CD4-positive, alpha-beta T cell (primary cell): ENCODE data around the gene HLCS. TPM values are rescaled to one million over a fixed set of nuclear protein-coding genes. Genes with fewer than 3 reads are reported as not detected.
"Not testable (repeated sequence)": the region's sequence is repeated elsewhere in the genome, so short reads cannot be mapped to it uniquely, and the experiment has no call there.

Experiments used
- ATAC-seq: fragments of 200-7000 bp; cut with Tn5 transposase; one replicate; pipeline ENCODE4 v1.10.0; 2022; ENCODE audit warnings: mild to moderate bottlenecking; ENCODE audit not compliant: poor library complexity
- CTCF ChIA-PET: fragments of 350-600 bp; sonication (Branson Sonifier 250); formaldehyde crosslinking; loops from one replicate; lab custom pipeline; 2021; ENCODE audit warnings: antibody characterized with exemption, inconsistent platforms; lab: Charles Lee
- POLR2A ChIA-PET: fragments of 350-600 bp; sonication (Branson Sonifier 250); formaldehyde crosslinking; loops from one replicate; lab custom pipeline; 2021; ENCODE audit warnings: antibody characterized with exemption, inconsistent platforms; lab: Charles Lee
- DNase-seq, 14 experiments: peaks; one replicate each; pipeline ENCODE4 v3.0.0-alpha.2; 2013 to 2020; ENCODE audit warnings: mixed read lengths in 2 of 14
- H3K27ac ChIP-seq, 2 donors: one replicate each; pipeline versions ENCODE4 v1.5.1 to v1.7.0; 2013; ENCODE audit warnings: low read length in 2 of 2, low read depth in 1 of 2, mild to moderate bottlenecking in 1 of 2
- H3K27me3 ChIP-seq, 2 experiments: 1 replicate in 1 of 2; 2 replicates in 1 of 2; pipeline versions ENCODE4 v1.6.1 to v1.7.0; 2013; ENCODE audit warnings: low read length in 2 of 2, control low read depth in 1 of 2, mild to moderate bottlenecking in 1 of 2, moderate library complexity in 1 of 2; ENCODE audit not compliant: insufficient read depth in 2 of 2, control insufficient read depth in 1 of 2
- H3K36me3 ChIP-seq: one replicate; pipeline ENCODE4 v1.6.1; 2013; ENCODE audit warnings: low read length, control low read depth; ENCODE audit not compliant: insufficient read depth
- H3K4me1 ChIP-seq: one replicate; pipeline ENCODE4 v1.6.1; 2013; ENCODE audit warnings: low read length, control low read depth; ENCODE audit not compliant: insufficient read depth
- H3K4me3 ChIP-seq: one replicate; pipeline ENCODE4 v1.5.1; 2013; ENCODE audit warnings: mild to moderate bottlenecking, low read length, moderate library complexity
- H3K9me3 ChIP-seq, 2 experiments: 1 replicate in 1 of 2; 2 replicates in 1 of 2; pipeline versions ENCODE4 v1.6.1 to v1.7.0; 2013; ENCODE audit warnings: low read length in 2 of 2, mild to moderate bottlenecking in 2 of 2, control low read depth in 1 of 2, moderate library complexity in 1 of 2; ENCODE audit not compliant: control insufficient read depth in 1 of 2, insufficient read depth in 1 of 2
- H3K27ac Mint-ChIP-seq: one replicate; pipeline ENCODE4 v1.8.0; 2020; ENCODE audit warnings: mixed read lengths
- H3K27me3 Mint-ChIP-seq: one replicate; pipeline ENCODE4 v1.8.0; 2021; ENCODE audit warnings: mixed read lengths
- H3K36me3 Mint-ChIP-seq: one replicate; pipeline ENCODE4 v1.8.0; 2021; ENCODE audit warnings: low read depth, mixed read lengths
- H3K4me1 Mint-ChIP-seq: one replicate; pipeline ENCODE4 v1.8.0; 2021; ENCODE audit warnings: low read depth, mixed read lengths
- H3K4me3 Mint-ChIP-seq: one replicate; pipeline ENCODE4 v1.8.0; 2020; ENCODE audit warnings: mild to moderate bottlenecking, mixed read lengths
- H3K9me3 Mint-ChIP-seq: one replicate; pipeline ENCODE4 v1.8.0; 2020; ENCODE audit warnings: mixed read lengths
- CTCF ChIP-seq: fragments of 200-600 bp; IDR thresholded peaks from one replicate; pipeline ENCODE4 v1.8.0; 2022; ENCODE audit warnings: antibody characterized with exemption, mild to moderate bottlenecking
- intact Hi-C, 2 experiments: fragments of 100-400 bp; cut with DNase I in 1 of 2; cut with micrococcal nuclease in 1 of 2; formaldehyde crosslinking; loops; one replicate each; pipeline versions ENCODE4 v1.15.1 to v1.9.0; 2023 to 2025; cut with DNase I, micrococcal nuclease
- total RNA-seq, 174 experiments: library from RNA in 2 of 174; stranded (reverse) in 2 of 174; gene quantifications; one replicate each; pipeline ENCODE4 v1.2.3 and lab custom pipeline; 2021 to 2026

The HLCS gene
- total RNA-seq, 2 experiments from 2014 or later: 8.1 to 10.0 TPM

DNA sequence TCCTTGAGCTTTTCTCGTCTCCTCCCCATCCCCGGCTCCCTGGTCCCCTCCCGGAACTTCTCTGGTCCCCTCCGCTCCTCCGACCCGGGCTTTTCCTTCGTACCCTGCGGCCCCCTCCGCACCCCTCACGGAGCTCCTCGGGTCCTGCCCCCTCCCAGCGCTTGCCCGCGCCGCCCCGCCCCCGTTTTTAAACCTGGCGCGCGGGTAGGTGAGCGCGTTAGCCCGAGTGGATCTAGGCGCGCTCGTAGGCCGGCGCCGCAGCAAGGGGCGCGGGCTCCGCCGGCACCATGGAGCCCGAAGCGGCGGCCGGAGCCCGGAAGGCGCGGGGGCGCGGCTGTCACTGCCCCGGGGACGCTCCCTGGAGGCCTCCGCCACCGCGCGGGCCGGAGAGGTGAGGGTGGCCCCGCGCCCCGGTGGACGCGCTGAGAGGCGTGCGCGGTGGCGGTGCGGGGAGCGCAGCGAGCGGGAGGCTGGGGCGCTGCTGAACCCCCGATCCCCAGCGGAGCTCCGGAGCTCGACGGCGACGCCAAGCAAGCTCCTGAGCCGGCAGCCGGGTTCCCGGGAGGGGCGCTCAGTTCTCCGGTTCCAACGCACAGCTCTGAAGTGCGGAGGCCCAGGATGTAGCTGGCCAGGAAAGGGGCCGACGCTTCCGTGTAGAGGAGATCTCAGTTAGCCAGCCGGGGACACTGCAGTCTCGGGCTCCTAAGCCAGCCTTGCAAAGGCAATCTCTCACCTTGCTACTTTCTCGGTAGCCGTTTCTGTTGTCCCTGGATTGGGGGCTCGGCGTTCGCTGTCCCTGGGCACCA is 40.2 kb upstream of the HLCS start, which contains the start of gene RIPPLY3:
Gene RIPPLY3, plus strand, starts transcription at position 217 of the 806 bp plus-strand sequence. Its CDS starts 71 bp downstream, at position 288.
- Mint-ChIP-seq H3K27me3 (peaks cover 29% of the 10 kb centered on the region), H3K36me3 (no peaks in the 10 kb centered on the region), H3K4me3 (peak within 1 kb of the TSS; percentile 73), H3K9me3 (no peaks in the 10 kb centered on the region), H3K4me1 (peaks cover 17% of the 10 kb centered on the region), H3K27ac (no peak within 1 kb of the TSS)
- intact Hi-C loops: loop anchor here in 1 of 2 experiments (5.0 kb wide), 1 partner anchor 39 kb away; the partner anchor contains the start of gene HLCS
- H3K4me3 ChIP-seq: peak within 1 kb of the TSS; percentile 45
- CTCF ChIA-PET: interaction anchor here (1.1 kb wide), 1 partner anchor 30 kb away, joined by 3 read pairs; no protein-coding TSS in a partner anchor
- peak; percentile 38 for ATAC-seq
- POLR2A ChIA-PET: interaction anchor here (0.6 to 1.6 kb wide), 2 partner anchors 40 to 1763 kb away, joined by 3 read pairs; partner anchors contain the start of gene HLCS
- peaks cover 20 to 27% of the 10 kb centered on the region in 2 experiments for H3K27me3 ChIP-seq
- H3K27ac ChIP-seq: no peak within 1 kb of the TSS
- peak in 5 of 14 experiments; percentile 6 to 33 (median 12) for DNase-seq
- H3K4me1 ChIP-seq: peaks cover 28% of the 10 kb centered on the region
- TF ChIP-seq CTCF: no peak
- H3K9me3 ChIP-seq: peaks cover 0 to 7% of the 10 kb centered on the region in 2 experiments
- H3K36me3 ChIP-seq: no peaks in the 10 kb centered on the region

DNA sequence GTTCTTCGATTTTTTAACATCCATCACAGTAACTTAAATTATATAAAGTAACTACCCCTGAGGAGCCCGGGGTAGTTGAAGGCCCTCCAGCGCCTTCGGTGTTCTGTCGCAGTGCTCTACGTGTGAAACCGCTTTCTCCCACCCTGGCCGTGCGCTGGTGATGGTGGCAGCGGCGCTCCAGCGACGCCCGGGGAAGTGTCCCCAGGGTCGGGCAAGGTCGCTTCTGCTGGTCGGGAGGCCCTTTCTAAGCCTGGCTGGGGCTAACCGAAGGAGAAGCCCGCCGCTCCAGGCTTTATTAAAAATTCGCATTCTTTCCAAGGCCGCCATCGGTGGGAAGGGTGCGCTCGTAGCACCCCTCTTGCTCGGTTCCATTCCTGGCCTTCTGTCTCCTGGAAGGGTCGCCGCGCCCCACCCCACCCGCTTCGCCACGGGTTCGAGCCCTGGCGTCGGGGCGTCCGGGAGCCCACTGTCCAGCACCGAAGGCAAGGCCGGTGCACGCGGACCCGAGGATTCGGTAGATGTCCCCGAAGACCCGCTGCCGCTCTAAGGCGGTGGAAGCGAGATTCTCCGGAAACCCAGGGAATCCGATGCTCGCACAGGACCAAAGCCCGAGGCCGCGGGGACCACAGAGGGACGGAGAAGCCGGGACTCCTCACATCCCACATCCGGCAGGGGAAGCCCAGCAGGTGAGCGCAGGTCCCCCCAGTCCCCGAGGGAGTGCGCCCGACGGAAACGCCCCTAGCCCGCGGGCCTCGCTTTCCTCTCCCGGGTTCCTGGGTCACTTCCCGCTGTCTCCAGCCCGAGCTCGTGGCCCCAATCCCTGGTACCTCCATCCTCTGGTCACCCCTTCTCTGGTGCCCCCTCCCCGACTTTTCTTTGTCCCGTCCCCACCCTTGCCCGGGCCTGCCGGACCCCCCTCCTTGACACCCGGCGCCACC is 39.3 kb upstream of the HLCS start:
- peaks cover 24% of the 10 kb centered on the region for H3K27me3 Mint-ChIP-seq
- ChIA-PET POLR2A (interaction anchor here (0.7 to 1.6 kb wide), 2 partner anchors 39 to 155 kb away, joined by 3 to 5 read pairs; partner anchors contain the start of gene HLCS), CTCF (no interaction called here)
- peaks cover 24% of the 10 kb centered on the region for H3K4me1 Mint-ChIP-seq
- Histone ChIP-seq H3K4me1 (peaks cover 32% of the 10 kb centered on the region), H3K27ac (no peak overlapping the region), H3K27me3 (peaks cover 20 to 24% of the 10 kb centered on the region in 2 experiments), H3K4me3 (peak overlapping the region; percentile 30), H3K9me3 (peaks cover 0 to 7% of the 10 kb centered on the region in 2 experiments), H3K36me3 (no peaks in the 10 kb centered on the region)
- TF ChIP-seq CTCF: no peak
- H3K27ac Mint-ChIP-seq: no peak overlapping the region
- H3K9me3 Mint-ChIP-seq: no peaks in the 10 kb centered on the region
- ATAC-seq (no peak), DNase-seq (no peak)
- H3K4me3 Mint-ChIP-seq: no peak overlapping the region
- intact Hi-C loops: loop anchor here in 1 of 2 experiments (5.0 kb wide), 1 partner anchor 39 kb away; the partner anchor contains the start of gene HLCS
- no peaks in the 10 kb centered on the region for H3K36me3 Mint-ChIP-seq

GRCh38 chr21:37003917-37004316 is 37.4 kb upstream of the HLCS start:
- peaks cover 24% of the 10 kb centered on the region for H3K4me1 ChIP-seq
- ATAC-seq, H3K4me3 ChIP-seq, H3K27ac ChIP-seq, intact Hi-C loops, DNase-seq, H3K27ac Mint-ChIP-seq, POLR2A ChIA-PET, H3K36me3 Mint-ChIP-seq, H3K4me3 Mint-ChIP-seq, CTCF ChIA-PET, H3K36me3 ChIP-seq, H3K9me3 Mint-ChIP-seq, H3K9me3 ChIP-seq: not testable (repeated sequence)
- H3K4me1 Mint-ChIP-seq: peaks cover 17% of the 10 kb centered on the region
- peaks cover 11% of the 10 kb centered on the region for H3K27me3 Mint-ChIP-seq
- peaks cover 13 to 15% of the 10 kb centered on the region in 2 experiments for H3K27me3 ChIP-seq

GRCh38 chr21:37002851-37003250 is 36.4 kb upstream of the HLCS start:
- H3K4me3 Mint-ChIP-seq, H3K27ac Mint-ChIP-seq, ATAC-seq, H3K4me3 ChIP-seq, H3K36me3 ChIP-seq, H3K27me3 ChIP-seq, H3K9me3 ChIP-seq, intact Hi-C loops, DNase-seq, POLR2A ChIA-PET, H3K9me3 Mint-ChIP-seq, H3K27me3 Mint-ChIP-seq, H3K36me3 Mint-ChIP-seq, H3K27ac ChIP-seq: not testable (repeated sequence)
- peaks cover 17% of the 10 kb centered on the region for H3K4me1 Mint-ChIP-seq
- CTCF ChIA-PET: interaction anchor here (0.7 kb wide), 1 partner anchor 207 kb away, joined by 3 read pairs; no protein-coding TSS in a partner anchor
- peaks cover 24% of the 10 kb centered on the region for H3K4me1 ChIP-seq
